WTC11 (cell line): ENCODE results near the gene MROH2B.

Source experiments
- ATF2 ChIP-seq: sonication (generic); formaldehyde crosslinking; IDR thresholded peaks from 2 replicates; pipeline ENCODE4 v1.8.1; 2022; ENCODE audit warnings: low read depth, missing genetic modification reagents, borderline replicate concordance
- ATF6 ChIP-seq: sonication (generic); formaldehyde crosslinking; IDR thresholded peaks from 2 replicates; pipeline ENCODE4 v1.8.1; 2023; ENCODE audit warnings: mild to moderate bottlenecking, missing genetic modification reagents
- CTCF ChIP-seq: fragments of 200-600 bp; IDR thresholded peaks from 2 replicates; pipeline ENCODE4 v1.8.0; 2022; ENCODE audit warnings: antibody characterized with exemption
- JAZF1 ChIP-seq: fragments of 250-450 bp; sonication (Bioruptor Pico); IDR thresholded peaks from 2 replicates; pipeline ENCODE4 v1.9.0; 2021; ENCODE audit warnings: moderate library complexity, mild to moderate bottlenecking, inconsistent platforms
- JUN ChIP-seq: sonication (generic); formaldehyde crosslinking; IDR thresholded peaks from 2 replicates; pipeline ENCODE4 v1.8.0; 2023; ENCODE audit warnings: mild to moderate bottlenecking, missing genetic modification reagents
- PREB ChIP-seq: sonication (generic); formaldehyde crosslinking; IDR thresholded peaks from 2 replicates; pipeline ENCODE4 v1.8.1; 2022; ENCODE audit warnings: mild to moderate bottlenecking, missing genetic modification reagents, moderate library complexity, borderline replicate concordance
- TCF7 ChIP-seq: sonication (generic); formaldehyde crosslinking; IDR thresholded peaks from 2 replicates; pipeline ENCODE4 v1.8.0; 2022; ENCODE audit warnings: mild to moderate bottlenecking, low read depth, missing genetic modification reagents, moderate library complexity
- USF2 ChIP-seq: sonication (generic); formaldehyde crosslinking; IDR thresholded peaks from 2 replicates; pipeline ENCODE4 v1.8.1; 2023; ENCODE audit warnings: mild to moderate bottlenecking, missing genetic modification reagents, moderate library complexity
- ZNF121 ChIP-seq: sonication (generic); formaldehyde crosslinking; IDR thresholded peaks from 2 replicates; pipeline ENCODE4 v1.8.0; 2023; ENCODE audit warnings: missing genetic modification reagents
- ZNF219 ChIP-seq: sonication (generic); formaldehyde crosslinking; IDR thresholded peaks from 2 replicates; pipeline ENCODE4 v1.8.0; 2023; ENCODE audit warnings: missing genetic modification reagents, mild to moderate bottlenecking, borderline replicate concordance

GRCh38 chr5:41032973-41033372 lies 38.2 kb downstream of the MROH2B start:
- TF ChIP-seq USF2 (CRISPR knock-in tag), result no peak
- no peak for TF ChIP-seq PREB (CRISPR knock-in tag)
- no peak for TF ChIP-seq CTCF
- TF ChIP-seq ZNF219 (CRISPR knock-in tag), result no peak
- TF ChIP-seq ATF6 (CRISPR knock-in tag), result no peak
- no peak for TF ChIP-seq JAZF1
- no peak for TF ChIP-seq ZNF121 (CRISPR knock-in tag)
- TF ChIP-seq JUN (CRISPR knock-in tag), result no peak
- no peak for TF ChIP-seq TCF7 (CRISPR knock-in tag)
- TF ChIP-seq ATF2, result no peak
